BE2C (cell line): ENCODE results near the gene TLE2.

ENCODE experiments used
- DNase-seq: peaks from one replicate; pipeline ENCODE4 v3.0.0-alpha.2; 2020
- H3K27me3 ChIP-seq: fragments of 250-450 bp; sonication (Bioruptor Pico); 2 replicates; pipeline ENCODE4 v1.5.1; 2020; ENCODE audit warnings: mild to moderate bottlenecking
- H3K36me3 ChIP-seq: fragments of 250-450 bp; sonication (Bioruptor Pico); 2 replicates; pipeline ENCODE4 v1.5.1; 2020; ENCODE audit warnings: mild to moderate bottlenecking
- H3K4me1 ChIP-seq: fragments of 250-450 bp; sonication (Bioruptor Pico); 2 replicates; pipeline ENCODE4 v1.5.1; 2020
- H3K4me3 ChIP-seq: 2 replicates; pipeline ENCODE4 v1.5.1; 2011; ENCODE audit warnings: low read depth, low read length
- H3K9me3 ChIP-seq: fragments of 250-450 bp; sonication (Bioruptor Pico); 2 replicates; pipeline ENCODE4 v1.5.1; 2020
- CTCF ChIP-seq: IDR thresholded peaks from 2 replicates; pipeline ENCODE4 v1.5.1; 2012; ENCODE audit warnings: mild to moderate bottlenecking, low read depth, low read length

TLE2 gene

GRCh38 chr19:3068071-3068470 lies 39.0 kb upstream of the TLE2 start:
- no peaks in the 10 kb centered on the region for H3K36me3 ChIP-seq
- no peak overlapping the region for H3K4me3 ChIP-seq
- TF ChIP-seq CTCF, result no peak
- peaks cover 10% of the 10 kb centered on the region for H3K4me1 ChIP-seq
- H3K27me3 ChIP-seq, result no peaks in the 10 kb centered on the region
- peak; percentile 93 for DNase-seq
- H3K9me3 ChIP-seq, result no peaks in the 10 kb centered on the region

DNA sequence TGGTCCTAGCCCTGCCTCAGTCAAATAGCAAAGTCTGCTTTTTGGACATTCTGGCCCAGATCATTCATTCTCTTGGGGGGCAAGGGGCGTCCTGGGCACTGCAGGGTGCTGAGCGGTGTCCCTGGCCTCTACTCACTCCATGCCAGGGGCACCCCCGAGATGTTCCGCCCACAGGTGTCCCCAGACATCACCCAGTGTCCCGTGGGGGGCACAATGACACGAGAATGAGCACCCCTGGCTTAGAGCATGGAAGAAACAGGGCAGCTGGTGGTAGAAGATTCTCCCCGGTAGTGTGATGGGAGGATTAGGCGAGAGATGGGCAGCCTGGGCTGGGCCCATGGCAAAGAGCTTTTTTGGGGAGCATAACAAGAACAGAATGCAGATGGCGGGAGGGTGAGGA lies 38.5 kb upstream of the TLE2 start:
- Histone ChIP-seq H3K9me3 (no peaks in the 10 kb centered on the region), H3K36me3 (no peaks in the 10 kb centered on the region), H3K4me3 (no peak overlapping the region), H3K27me3 (no peaks in the 10 kb centered on the region), H3K4me1 (peaks cover 10% of the 10 kb centered on the region)
- DNase-seq, result no peak
- TF ChIP-seq CTCF, result no peak

- Histone ChIP-seq H3K4me1 (peaks cover 10% of the 10 kb centered on the region), H3K9me3 (no peaks in the 10 kb centered on the region), H3K27me3 (no peaks in the 10 kb centered on the region), H3K4me3 (no peak overlapping the region), H3K36me3 (no peaks in the 10 kb centered on the region)
- no peak for DNase-seq
- TF ChIP-seq CTCF, result no peak
Observed at GRCh38 chr19:3066482-3067049, 37.5 kb upstream of the TLE2 start.

- Histone ChIP-seq H3K4me3 (no peak overlapping the region), H3K36me3 (no peaks in the 10 kb centered on the region), H3K9me3 (no peaks in the 10 kb centered on the region), H3K27me3 (no peaks in the 10 kb centered on the region), H3K4me1 (peaks cover 10% of the 10 kb centered on the region)
- DNase-seq, result no peak
- no peak for TF ChIP-seq CTCF
Observed at GRCh38 chr19:3065675-3066357, 36.7 kb upstream of the TLE2 start.

DNA sequence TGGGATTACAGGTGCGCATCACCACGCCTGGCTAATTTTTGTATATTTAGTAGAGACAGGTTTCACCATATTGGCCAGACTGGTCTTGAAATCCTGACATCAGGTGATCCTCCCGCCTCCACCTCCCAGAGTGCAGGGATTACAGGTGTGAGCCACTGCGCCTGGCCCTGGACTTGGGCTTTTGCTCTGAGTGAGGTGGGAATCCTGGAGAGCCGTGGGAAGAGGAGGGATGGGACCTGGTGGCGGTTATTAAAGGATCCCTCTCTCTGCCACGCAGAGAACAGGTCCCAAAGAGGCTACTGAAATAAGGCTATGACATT lies 34.9 kb upstream of the TLE2 start:
- Histone ChIP-seq H3K4me3 (no peak overlapping the region), H3K27me3 (no peaks in the 10 kb centered on the region), H3K4me1 (peaks cover 10% of the 10 kb centered on the region), H3K9me3 (no peaks in the 10 kb centered on the region), H3K36me3 (peaks cover 11% of the 10 kb centered on the region)
- no peak for TF ChIP-seq CTCF
- no peak for DNase-seq
